ENCODE data around the gene RASGRF2.

- no peak for TF ChIP-seq EGR1 (IDR thresholded peaks at IDR 0.05; ENCODE audit: borderline replicate concordance, low read depth, low read length)
- TF ChIP-seq BRCA1 (IDR thresholded peaks at IDR 0.05; ENCODE audit: low read depth, low read length): no peak
- no peak for TF ChIP-seq CHD2 (IDR thresholded peaks at IDR 0.05; ENCODE audit: low read length)
- no peak for TF ChIP-seq MAFK (IDR thresholded peaks at IDR 0.05; ENCODE audit: low read depth, low read length)
- no peak for TF ChIP-seq SIX5 (IDR thresholded peaks at IDR 0.05; ENCODE audit: low read depth, low read length)
- TF ChIP-seq CTCF (IDR thresholded peaks at IDR 0.05; ENCODE audit: control extremely low read depth in 1 of 3, insufficient read depth in 1 of 3, low read depth in 1 of 3, low read length in 3 of 3): no peak
- no peak for TF ChIP-seq RBBP5 (IDR thresholded peaks at IDR 0.05; ENCODE audit: borderline replicate concordance, low read depth, low read length)
- TF ChIP-seq CEBPB (IDR thresholded peaks at IDR 0.05; ENCODE audit: low read depth, low read length): no peak
- no peak for TF ChIP-seq HDAC2 (IDR thresholded peaks at IDR 0.05; ENCODE audit: borderline replicate concordance in 1 of 2, low read depth in 2 of 2, low read length in 2 of 2)
- no peak for TF ChIP-seq HDAC6 (IDR thresholded peaks at IDR 0.05; ENCODE audit: low read depth, low read length)
- no peak for TF ChIP-seq PHF8 (conservative IDR thresholded peaks at IDR 0.05; ENCODE audit: low read depth, low read length)
- no peak for TF ChIP-seq POLR2A (IDR thresholded peaks at IDR 0.05; ENCODE audit: control extremely low read depth in 1 of 2, low read depth in 2 of 2, low read length in 2 of 2)
These were observed 105.3 kb downstream of the RASGRF2 start for GRCh38 chr5:81065492-81065891.

All from H1 (cell line).